ENCODE data around the gene TUBGCP6. TPM values are rescaled to one million over a fixed set of nuclear protein-coding genes. Genes with fewer than 3 reads are reported as not detected.
"Not testable (repeated sequence)": the region's sequence is repeated elsewhere in the genome, so short reads cannot be mapped to it uniquely, and the experiment has no call there.

Gene TUBGCP6
- total RNA-seq, 1 donor from 2014 or later = 21.2 TPM

DNA sequence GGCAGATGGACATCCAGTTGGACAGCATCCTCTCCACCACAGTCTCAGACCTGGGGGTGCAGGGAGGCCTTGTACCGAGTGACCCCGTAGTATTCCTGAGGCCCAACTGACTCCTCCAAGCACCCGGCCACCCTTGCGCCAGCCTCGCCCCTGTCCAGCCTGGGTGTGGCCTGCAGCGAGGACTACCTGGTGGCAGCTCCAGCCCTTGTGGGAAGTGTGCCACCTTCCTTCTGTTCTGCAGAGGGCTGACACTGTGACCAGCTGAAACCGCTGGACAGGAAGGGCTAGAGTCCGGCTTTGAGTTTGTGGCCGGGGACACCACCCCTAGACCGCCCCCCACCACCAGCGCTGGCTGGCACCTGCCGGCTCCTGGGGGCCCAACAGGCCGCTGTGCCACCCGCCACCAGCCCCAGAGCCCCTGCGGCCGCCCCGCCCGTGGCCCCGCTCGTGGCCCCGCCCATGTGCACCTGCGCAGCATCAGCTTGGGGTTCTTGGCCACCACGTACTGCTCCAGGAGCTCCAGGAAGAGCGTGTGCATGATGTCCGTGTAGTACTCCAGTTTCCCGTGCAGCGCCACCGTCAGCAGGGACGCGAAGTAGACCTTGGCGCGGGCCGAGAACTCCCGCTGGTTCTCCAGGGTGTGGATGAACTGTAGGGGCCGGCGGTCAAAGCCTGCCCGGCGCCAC lies 35.3 kb upstream of the TUBGCP6 start:
- DNase-seq (ENCODE audit: low read depth in 2 of 2) = no peak

DNA sequence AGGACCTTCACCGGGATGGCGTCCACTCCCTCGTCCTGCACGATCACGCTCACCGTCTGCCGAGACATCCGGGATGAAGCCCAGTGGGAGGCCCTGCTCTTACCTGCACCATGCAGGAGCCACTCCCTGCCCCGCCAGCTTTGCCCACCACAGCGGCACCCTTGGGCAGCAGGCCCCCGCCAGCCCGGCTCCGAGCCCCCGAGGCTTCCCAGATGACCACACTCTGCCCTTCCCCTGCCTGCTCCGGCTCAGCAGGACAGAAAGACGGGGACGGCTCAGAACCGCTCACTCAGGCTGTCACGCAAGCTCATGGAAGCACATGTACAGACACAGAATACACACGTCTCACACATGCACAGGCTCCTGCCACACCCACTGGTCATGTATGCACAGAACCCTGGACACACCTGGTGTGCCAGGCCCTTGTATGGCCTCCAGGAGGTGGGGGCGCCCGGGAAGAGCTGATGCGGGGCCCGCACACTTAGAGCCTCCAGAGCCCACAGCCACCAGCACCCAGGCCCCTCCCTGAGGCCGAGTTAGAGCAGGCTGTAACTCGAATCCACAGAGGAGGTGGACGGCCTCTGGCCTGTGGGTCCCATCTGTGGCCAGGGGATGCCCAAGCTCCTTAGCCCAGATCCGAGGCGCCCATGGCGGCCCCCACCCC lies 34.3 kb upstream of the TUBGCP6 start:
- no peak for DNase-seq (ENCODE audit: low read depth in 2 of 2)

DNA sequence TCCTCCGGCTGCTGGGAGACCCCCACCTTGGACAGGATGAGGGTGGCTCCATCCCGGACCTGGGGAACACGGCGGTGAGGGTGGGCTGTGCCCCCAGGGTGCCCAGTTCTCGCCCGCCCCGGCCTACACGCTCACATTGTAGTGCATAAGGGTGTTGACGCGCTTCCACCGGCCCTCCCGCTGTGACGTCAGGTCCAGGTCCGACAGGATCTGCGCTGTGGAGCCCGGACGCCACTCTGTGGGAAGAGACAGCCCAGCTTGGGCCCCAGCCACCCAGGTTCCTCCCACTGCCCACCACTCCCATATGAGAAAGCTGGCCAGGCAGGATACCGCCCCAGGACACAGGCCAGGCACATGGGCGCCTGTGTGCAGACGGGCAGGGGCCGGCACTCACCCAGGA lies 33.6 kb upstream of the TUBGCP6 start:
- no peak for DNase-seq (ENCODE audit: low read depth in 2 of 2)

DNA sequence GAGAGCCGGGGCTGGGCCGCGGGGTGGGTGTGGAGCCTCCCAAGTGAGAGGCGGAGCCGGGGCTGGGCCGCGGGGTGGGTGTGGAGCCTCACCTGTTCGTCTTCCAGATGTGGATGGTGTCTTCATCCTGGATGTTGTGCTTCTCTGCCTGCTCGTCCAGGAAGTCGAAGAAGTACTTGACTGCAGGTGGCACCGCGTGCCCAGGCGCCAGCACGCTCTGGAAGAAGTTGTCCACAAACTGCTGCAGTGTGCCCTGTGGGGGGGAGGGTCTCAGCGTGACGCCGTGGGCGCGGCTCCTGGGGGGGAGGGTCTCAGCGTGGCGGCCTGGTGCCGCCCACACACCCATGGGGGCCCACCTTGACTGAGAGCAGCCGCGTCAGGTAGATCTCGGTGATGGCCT lies 32.9 kb upstream of the TUBGCP6 start:
- no peak for DNase-seq (ENCODE audit: low read depth in 2 of 2)

DNA sequence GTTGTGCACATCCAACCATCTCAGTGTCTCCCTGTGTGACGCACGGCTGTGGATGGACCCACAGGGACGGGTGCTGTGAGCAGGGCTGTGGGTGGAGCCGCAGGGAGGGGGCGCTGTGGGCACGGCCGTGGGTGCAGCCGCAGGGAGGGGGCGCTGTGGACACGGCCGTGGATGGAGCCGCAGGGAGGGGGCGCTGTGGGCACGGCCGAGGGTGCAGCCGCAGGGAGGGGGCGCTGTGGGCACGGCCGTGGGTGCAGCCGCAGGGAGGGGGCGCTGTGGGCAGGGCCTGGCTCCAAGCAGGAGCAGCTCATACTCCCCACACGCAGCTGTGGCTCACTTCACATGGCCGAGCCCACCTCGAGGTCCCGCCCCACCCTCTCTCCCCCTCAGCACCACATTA lies 31.3 kb upstream of the TUBGCP6 start:
- DNase-seq (ENCODE audit: low read depth in 2 of 2) = peak; percentile 72 to 80

DNA sequence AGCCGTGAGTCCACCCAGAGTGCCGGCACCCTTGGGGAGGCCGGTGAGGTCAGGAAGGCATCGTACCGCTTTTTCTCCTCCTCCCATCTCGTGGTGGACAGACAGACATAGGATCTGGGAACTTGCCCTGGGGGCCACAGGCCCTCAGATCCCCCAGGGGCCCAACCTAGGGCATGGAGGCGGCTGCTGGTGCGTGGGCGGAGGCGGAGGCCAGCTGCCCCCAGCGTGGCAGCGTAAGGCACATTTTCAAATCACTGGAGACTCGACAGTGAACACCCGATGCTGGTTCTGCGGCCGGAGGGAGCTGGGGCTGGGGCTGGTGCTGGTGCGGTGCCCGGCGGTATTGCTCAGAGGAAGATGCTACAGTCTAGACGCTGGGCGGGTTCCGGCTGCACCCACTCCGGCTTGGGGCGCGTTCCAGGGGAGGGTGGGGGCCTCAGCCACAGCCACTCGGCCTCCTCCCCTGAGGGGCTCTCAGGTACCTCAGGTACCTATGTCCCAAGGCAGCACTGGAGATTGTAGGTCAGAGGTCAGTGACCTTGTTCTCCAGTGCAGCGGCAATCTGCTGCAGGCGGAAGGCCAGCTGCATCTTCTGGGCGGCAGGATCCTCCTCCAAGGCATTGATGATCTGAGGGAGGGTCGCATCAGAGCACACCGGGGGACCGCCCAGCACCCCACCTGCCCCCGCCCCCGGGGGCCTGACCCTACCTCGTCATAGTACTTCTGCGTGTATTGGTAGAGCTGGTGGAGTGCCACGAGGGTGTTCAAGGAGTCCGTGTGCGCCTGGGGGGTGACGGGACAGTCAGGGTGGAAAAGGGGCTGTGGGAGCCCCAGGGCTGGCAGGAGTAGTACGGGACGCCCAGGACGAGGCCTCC lies 30.6 kb upstream of the TUBGCP6 start:
- DNase-seq (ENCODE audit: low read depth in 2 of 2) = no peak

DNA sequence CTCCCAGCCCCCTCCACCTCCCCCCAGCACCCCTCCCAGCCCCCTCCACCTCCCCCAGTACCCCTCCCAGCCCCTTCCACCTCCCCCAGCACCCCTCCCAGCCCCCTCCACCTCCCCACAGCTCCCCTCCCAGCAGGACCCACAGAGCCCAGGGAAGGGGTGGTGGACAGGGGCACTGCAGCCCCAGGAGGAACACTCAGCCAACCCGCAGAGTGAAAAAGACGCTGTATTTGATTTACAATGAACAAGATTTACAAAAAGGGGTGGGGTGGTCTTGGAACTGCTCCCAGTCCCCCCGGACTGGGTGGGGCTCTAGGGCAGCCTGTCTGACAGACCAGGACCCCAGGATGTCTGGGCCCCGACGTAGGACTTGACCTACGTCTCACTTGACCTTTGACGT lies 29.9 kb upstream of the TUBGCP6 start:
- no peak for DNase-seq (ENCODE audit: low read depth in 2 of 2)

DNA sequence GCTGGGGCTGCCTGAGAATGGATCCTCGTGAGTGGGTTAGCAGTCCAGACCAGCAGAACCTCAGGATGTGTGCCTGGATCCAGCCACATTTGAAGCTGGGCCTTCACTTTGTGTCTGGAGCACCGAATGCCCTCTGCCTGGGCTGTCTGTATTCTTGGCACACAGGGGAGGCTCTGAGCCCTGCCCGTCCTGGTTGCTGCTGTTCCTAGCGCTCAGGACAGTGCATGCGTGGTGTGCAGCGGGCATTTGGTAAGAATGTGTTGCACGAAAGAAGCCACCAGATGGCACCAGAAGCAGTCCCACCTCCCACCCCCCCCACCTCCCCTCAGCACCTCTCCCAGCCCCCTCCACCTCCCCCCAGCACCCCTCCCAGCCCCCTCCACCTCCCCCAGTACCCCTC lies 29.5 kb upstream of the TUBGCP6 start:
- peak; percentile 63 to 83 for DNase-seq (ENCODE audit: low read depth in 2 of 2)

DNA sequence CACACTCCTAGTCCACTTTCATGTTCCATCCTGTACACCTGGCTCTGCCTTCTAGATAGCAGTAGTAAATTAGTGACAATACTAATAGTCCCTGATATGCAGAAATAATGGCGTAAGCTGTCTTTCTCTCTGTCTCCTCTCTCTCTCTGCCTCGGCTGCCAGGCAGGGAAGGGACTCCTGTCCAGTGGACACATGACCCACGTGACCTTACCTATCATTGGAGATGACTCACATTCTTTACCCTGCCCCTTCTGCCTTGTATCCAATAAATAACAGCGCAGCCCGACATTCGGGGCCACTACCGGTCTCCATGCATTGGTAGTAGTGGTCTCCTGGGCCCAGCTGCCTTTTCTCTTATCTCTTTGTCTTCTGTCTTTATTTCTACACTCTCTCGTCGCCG lies 29.0 kb upstream of the TUBGCP6 start:
- DNase-seq (ENCODE audit: low read depth in 2 of 2) = not testable (repeated sequence)

DNA sequence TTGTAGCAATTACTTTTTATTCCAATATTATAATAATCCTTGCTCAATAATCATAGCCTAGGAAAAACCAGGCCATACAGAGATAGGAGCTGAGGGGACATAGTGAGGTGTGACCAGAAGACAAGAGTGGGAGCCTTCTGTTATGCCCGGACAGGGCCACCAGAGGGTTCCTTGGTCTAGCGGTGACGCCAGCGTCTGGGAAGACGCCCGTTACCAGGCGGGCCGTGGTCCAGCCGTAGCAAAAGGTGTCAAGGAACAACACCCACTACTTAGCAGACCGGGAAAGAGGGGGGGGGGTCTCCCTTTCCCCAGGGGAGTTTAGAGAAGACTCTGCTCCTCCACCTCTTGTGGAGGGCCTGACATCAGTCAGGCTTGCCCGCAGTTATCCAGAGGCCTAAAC lies 28.5 kb upstream of the TUBGCP6 start:
- not testable (repeated sequence) for DNase-seq (ENCODE audit: low read depth in 2 of 2)

DNA sequence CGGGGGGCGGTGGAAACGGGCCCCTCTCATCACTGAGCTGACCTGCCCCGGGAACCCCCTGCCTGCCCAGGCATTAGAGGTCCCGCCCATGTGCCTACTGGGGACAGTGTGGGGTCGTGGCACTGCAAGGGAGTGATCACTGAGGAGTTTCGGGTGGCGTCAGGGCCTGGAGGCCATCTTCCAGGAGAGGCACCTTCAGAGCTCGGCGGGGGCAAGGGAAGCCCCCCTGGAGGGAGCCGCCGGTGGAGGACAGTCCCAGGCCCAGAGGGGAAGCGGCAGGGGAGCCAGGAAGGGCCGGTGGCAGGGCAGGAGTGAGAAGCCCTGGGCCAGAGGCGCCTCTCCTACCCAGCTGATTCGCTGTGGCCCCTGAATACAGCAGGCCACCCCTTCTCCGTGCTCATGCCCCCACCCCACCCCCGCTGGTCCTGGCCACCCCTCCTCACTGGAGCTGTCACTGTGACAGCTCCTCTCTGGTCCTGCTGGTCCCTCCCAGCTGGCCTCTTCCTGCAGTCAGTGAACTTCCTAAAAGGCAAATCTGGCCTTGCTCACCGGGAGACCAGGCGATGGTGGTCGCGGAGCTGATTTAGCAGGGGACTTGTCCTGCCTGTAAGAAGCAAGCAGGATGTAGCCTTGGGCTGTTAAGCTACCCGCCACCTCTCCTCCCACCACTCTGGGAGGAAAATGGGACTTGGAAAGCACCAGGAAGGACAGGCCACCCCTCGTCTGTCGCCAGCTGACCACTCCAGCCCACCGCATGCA lies 27.4 kb upstream of the TUBGCP6 start:
- DNase-seq (ENCODE audit: low read depth in 2 of 2) = peak in 1 of 2 donors; percentile 34

DNA sequence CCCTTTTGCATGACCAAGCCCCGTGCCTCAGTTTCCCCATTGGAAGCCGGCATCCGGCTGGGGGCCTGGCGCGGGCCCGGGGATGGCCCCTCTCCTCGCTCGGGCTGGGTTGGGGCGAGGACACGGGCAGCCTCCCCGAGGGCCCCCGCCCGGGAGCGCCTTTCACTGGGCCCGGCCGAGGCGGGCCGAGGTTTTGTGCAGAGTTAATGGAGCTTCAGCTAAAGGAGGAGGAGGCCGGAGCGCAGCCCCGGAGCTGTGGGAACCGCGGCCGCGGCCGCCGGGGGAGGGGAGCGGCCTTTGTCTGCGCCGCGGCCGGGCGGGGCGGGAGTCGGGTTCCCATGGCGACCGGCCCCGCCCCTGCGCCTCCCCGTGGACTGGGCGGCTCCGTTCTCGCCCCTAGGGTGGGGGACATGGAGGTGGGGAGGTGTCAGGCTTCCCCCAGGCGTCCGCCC lies 26.7 kb upstream of the TUBGCP6 start:
- DNase-seq (ENCODE audit: low read depth in 2 of 2) = peak; percentile 59 to 79

DNA sequence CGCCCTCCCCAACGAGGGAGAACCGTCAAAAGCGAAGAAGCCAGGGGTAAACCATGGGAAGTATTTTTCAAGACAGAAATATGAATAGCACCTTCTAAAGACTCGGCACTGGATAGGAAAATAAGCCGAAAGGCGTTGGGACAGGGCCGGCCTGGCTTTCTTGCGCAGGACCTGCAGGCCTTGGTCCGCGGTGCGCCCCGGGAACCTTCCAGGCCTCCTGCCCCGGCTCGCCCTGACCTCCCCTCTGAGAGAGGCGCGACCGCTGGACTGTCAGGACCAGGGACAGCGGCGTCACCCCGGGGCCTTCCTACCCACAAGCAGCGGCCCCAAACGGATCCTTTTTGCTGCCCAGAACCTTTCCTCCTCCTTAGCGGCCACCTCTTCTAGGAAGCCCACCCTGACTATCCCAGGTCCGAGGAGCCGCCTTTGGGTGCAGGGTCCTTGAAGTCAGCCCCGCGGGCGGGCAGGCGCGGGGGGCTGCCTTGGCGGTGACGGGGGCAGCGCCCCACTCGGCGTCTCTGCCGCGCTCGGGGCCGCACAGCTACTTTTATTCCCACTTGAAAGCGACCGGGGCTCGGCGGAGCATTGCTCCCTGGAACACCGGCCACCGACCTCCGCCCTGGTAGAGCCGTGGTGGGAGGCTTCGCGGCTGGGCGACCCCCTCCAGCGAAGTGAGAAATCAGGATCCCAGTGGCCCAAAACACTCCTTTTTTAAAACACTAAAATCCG lies 26.0 kb upstream of the TUBGCP6 start:
- peak; percentile 54 to 75 for DNase-seq (ENCODE audit: low read depth in 2 of 2)

DNA sequence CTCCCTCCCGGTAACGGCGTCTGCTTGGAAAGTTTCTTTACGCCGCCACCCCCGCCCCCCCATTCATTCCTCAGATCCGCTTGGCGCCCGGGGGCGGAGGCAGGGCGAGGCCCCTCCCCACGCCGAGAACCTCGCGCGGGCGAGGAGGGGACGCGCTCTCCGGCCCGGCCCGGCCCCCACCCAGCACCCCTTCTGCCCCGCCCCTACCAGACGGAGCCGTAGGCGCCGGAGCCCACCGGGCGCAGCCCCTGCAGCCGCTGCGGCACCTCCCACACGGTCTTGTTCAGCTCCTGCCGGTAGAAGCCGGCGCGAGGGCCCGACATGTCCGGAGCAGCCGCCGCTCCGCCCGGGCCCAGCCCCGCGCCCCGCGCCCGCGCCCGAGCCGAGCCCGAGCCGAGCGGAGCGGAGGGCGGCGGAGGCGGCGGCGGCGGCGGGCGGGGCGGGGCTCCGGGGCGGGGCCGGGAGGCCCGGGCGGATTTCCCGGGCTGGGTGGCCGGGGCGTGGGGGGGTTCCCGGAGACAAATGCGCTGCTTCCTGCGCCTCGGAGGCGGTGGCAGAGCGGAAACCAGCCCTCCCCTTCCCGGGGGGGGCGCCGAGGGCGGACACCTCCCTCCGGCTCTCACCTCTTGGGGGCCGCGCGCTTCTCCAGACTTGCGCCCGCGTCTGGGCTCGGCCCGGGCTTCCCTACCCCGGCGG lies 25.3 kb upstream of the TUBGCP6 start, which contains the start of gene MAPK11:
Gene MAPK11, minus strand, starts transcription at position 411 of the 696 bp plus-strand sequence. Its CDS starts 88 bp downstream, at position 323.
- peak; percentile 65 to 66 for DNase-seq (ENCODE audit: low read depth in 2 of 2)

DNA sequence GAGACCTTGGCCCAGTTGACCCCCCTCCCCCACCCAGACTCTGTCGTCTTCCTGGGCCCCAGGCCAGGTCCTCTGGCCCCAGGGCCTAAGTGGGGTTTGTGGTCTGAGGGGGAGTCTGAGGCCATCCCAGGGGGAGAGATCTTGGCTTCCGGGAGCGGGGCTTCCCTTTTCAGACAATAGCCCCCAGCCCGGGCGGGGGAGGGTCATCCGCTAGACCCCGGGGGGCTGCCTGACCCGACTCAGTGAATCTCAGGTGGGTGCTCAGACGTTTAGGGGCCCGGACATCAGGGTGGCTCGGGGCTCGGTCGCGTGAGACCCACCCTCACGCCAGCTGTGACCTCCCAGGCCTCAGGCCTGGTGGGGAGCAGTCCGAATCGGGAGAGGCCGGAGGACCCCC lies 24.7 kb upstream of the TUBGCP6 start:
- no peak for DNase-seq (ENCODE audit: low read depth in 2 of 2)

DNA sequence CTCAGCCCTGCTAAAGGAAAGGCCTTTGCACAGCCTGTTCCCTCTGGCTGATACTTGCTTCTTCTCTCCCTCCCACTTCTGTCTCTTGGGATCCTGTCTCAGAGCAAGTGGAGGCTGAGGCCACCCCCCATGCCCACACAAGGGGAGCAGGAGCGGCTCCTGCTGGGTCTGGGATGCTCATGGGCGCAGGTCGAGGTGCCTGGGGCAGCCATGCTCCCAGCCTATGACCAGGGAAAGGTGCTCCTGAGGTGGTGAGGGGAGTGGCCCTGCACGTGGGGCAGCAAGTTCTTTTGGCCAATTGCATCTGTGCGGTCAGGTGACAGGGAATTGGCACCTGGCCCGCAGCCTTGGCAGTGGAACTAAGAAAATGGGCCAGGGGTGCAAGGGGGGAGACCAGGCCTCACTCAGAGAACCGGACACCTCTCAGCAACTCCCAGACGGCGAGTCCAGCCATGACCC lies 23.9 kb upstream of the TUBGCP6 start:
- peak; percentile 21 to 54 for DNase-seq (ENCODE audit: low read depth in 2 of 2)

DNA sequence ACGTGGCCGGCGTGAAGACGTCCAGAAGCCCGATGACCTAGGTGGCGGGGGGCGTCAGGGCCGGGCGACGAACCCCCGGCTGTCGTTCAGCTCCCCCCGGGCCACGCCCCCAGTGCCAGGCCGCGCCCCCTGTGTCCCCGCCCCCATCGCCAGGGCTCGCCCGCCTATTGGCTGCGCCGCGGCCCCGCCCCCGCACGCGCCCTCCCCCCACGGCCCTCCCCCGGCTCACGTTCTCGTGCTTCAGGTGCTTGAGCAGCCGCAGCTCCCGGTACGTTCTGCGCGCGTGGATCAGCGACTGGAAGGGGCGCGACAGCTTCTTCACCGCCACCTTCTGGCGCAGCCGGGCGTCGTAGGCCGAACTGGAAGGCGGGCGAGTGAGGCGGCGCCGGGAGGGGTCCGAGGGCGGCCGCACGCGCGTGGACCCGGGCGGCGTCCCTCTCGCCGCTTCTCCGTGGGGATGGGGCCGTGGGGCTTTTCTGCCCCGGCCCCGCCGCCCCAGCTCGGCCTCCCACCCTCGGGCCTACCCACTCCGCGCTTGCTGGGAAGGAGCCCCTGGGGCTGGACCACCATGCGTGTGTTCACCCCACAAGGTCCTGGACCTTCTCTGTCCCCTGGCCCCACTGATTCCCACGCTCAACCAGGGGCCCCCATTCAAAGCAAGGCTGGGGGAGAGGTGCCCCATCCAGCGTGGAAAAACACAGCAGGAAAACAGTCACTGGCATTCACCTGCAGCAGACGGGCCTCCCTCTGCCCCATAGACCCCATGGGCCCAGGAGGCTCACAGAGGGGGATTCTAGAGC lies 23.0 kb upstream of the TUBGCP6 start:
- DNase-seq (ENCODE audit: low read depth in 2 of 2) = peak; percentile 39 to 72

DNA sequence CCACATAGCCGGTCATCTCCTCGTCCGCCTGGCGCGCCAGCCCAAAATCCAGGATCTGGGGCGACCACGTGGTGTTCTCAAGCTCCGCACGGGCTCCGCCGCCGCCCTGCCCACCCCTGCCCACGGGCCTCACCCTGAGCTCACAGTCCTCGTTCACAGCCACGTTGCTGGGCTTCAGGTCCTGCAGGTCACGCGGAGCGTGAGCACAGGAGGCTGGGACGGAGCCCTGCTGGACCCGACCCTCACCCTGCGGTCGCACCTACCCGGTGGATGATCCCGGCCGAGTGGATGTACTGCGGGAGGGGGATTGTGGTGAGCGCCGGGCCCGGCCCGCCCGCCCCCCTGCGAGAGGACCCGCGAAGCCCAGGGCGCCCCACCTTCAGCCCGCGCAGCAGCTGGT lies 22.2 kb upstream of the TUBGCP6 start:
- no peak for DNase-seq (ENCODE audit: low read depth in 2 of 2)

Data from lung microvascular endothelial cell (primary cell).